ENCODE data around the gene ADGRL2.

ADGRL2 gene

DNA sequence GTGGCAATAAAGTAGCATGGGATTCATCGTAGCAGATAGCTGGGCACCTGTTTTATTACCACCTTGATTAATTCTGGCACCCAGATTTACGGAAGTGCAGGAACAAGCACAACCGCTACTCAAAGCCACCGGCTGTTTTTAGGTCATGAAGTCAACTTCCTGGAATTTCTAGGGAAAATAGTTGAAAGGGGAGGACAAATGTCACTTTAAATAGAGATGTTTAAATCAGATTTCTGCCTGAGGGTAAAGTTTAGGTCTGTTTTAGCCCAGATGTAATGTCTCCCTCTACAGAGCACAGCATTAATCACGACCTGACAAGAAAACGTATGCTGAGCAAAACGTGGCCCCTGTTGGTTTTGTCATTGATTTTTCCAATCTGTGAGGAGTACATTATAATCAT lies 8.0 kb downstream of the ADGRL2 start (continued):
- TF ChIP-seq, protein P1, sequence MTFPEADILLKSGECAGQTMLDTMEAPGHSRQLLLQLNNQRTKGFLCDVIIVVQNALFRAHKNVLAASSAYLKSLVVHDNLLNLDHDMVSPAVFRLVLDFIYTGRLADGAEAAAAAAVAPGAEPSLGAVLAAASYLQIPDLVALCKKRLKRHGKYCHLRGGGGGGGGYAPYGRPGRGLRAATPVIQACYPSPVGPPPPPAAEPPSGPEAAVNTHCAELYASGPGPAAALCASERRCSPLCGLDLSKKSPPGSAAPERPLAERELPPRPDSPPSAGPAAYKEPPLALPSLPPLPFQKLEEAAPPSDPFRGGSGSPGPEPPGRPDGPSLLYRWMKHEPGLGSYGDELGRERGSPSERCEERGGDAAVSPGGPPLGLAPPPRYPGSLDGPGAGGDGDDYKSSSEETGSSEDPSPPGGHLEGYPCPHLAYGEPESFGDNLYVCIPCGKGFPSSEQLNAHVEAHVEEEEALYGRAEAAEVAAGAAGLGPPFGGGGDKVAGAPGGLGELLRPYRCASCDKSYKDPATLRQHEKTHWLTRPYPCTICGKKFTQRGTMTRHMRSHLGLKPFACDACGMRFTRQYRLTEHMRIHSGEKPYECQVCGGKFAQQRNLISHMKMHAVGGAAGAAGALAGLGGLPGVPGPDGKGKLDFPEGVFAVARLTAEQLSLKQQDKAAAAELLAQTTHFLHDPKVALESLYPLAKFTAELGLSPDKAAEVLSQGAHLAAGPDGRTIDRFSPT (tag by site-specific recombination; IDR thresholded peaks at IDR 0.05), result peak; percentile 68
- TF ChIP-seq ZNF341 (tag by site-specific recombination; IDR thresholded peaks at IDR 0.05; ENCODE audit: low read depth) (peak; percentile 31; the same call in 1 of the 2 replicates), ZNF837 (tag by site-specific recombination; IDR thresholded peaks at IDR 0.05) (0 out of 2 replicates have a peak, but pooled peaks have one; percentile 86), ZNF394 (tag by site-specific recombination; IDR thresholded peaks at IDR 0.05; ENCODE audit: borderline replicate concordance) (0 out of 2 replicates have a peak, but pooled peaks have one; percentile 20), MEIS1 (CRISPR knock-in tag; IDR thresholded peaks at IDR 0.05; ENCODE audit: borderline replicate concordance) (peak; percentile 92), MYNN (tag by site-specific recombination; IDR thresholded peaks at IDR 0.05; ENCODE audit: borderline replicate concordance) (no peak), ZSCAN30 (tag by site-specific recombination; IDR thresholded peaks at IDR 0.05) (peak; percentile 38; the same call in 1 of the 2 replicates), ZNF391 (tag by site-specific recombination; IDR thresholded peaks at IDR 0.05; ENCODE audit: borderline replicate concordance, low read depth) (no peak), SCRT1 (tag by site-specific recombination; IDR thresholded peaks at IDR 0.05; ENCODE audit: borderline replicate concordance) (0 out of 2 replicates have a peak, but pooled peaks have one; percentile 11), SCRT2 (tag by site-specific recombination; IDR thresholded peaks at IDR 0.05) (0 out of 2 replicates have a peak, but pooled peaks have one; percentile 8), ZBTB17 (tag by site-specific recombination; IDR thresholded peaks at IDR 0.05) (peak; percentile 80), ZNF501 (tag by site-specific recombination; IDR thresholded peaks at IDR 0.05) (peak; percentile 59), GLI2 (tag by site-specific recombination; IDR thresholded peaks at IDR 0.05; ENCODE audit: borderline replicate concordance, low read depth) (0 out of 2 replicates have a peak, but pooled peaks have one; percentile 30), ZEB2 (tag by site-specific recombination; IDR thresholded peaks at IDR 0.05) (peak; percentile 56; the same call in 1 of the 2 replicates), ZNF747 (tag by site-specific recombination; IDR thresholded peaks at IDR 0.05) (no peak), ZNF610 (tag by site-specific recombination; IDR thresholded peaks at IDR 0.05; ENCODE audit: borderline replicate concordance) (no peak), ZNF596 (tag by site-specific recombination; IDR thresholded peaks at IDR 0.05) (peak; percentile 38; the same call in 1 of the 2 replicates), PRDM4 (tag by site-specific recombination; IDR thresholded peaks at IDR 0.05) (peak; percentile 79), ZNF792 (tag by site-specific recombination; IDR thresholded peaks at IDR 0.05) (no peak)
- TF ChIP-seq, protein P2, sequence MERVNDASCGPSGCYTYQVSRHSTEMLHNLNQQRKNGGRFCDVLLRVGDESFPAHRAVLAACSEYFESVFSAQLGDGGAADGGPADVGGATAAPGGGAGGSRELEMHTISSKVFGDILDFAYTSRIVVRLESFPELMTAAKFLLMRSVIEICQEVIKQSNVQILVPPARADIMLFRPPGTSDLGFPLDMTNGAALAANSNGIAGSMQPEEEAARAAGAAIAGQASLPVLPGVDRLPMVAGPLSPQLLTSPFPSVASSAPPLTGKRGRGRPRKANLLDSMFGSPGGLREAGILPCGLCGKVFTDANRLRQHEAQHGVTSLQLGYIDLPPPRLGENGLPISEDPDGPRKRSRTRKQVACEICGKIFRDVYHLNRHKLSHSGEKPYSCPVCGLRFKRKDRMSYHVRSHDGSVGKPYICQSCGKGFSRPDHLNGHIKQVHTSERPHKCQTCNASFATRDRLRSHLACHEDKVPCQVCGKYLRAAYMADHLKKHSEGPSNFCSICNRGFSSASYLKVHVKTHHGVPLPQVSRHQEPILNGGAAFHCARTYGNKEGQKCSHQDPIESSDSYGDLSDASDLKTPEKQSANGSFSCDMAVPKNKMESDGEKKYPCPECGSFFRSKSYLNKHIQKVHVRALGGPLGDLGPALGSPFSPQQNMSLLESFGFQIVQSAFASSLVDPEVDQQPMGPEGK (tag by site-specific recombination; IDR thresholded peaks at IDR 0.05), result no peak
- TF ChIP-seq, protein P3, sequence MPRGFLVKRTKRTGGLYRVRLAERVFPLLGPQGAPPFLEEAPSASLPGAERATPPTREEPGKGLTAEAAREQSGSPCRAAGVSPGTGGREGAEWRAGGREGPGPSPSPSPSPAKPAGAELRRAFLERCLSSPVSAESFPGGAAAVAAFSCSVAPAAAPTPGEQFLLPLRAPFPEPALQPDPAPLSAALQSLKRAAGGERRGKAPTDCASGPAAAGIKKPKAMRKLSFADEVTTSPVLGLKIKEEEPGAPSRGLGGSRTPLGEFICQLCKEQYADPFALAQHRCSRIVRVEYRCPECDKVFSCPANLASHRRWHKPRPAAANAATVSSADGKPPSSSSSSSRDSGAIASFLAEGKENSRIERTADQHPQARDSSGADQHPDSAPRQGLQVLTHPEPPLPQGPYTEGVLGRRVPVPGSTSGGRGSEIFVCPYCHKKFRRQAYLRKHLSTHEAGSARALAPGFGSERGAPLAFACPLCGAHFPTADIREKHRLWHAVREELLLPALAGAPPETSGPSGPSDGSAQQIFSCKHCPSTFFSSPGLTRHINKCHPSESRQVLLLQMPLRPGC (tag by site-specific recombination; IDR thresholded peaks at IDR 0.05), result 0 out of 2 replicates have a peak, but pooled peaks have one; percentile 19
- TF ChIP-seq, protein P4, sequence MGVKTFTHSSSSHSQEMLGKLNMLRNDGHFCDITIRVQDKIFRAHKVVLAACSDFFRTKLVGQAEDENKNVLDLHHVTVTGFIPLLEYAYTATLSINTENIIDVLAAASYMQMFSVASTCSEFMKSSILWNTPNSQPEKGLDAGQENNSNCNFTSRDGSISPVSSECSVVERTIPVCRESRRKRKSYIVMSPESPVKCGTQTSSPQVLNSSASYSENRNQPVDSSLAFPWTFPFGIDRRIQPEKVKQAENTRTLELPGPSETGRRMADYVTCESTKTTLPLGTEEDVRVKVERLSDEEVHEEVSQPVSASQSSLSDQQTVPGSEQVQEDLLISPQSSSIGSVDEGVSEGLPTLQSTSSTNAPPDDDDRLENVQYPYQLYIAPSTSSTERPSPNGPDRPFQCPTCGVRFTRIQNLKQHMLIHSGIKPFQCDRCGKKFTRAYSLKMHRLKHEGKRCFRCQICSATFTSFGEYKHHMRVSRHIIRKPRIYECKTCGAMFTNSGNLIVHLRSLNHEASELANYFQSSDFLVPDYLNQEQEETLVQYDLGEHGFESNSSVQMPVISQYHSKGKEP (tag by site-specific recombination; IDR thresholded peaks at IDR 0.05), result peak; percentile 79
